ENCODE measurements around the gene TRAFD1. TPM values are rescaled to one million over a fixed set of nuclear protein-coding genes. Genes with fewer than 3 reads are reported as not detected.

Gene TRAFD1
- total RNA-seq, 1 experiment from 2014 or later: 23.4 TPM

DNA sequence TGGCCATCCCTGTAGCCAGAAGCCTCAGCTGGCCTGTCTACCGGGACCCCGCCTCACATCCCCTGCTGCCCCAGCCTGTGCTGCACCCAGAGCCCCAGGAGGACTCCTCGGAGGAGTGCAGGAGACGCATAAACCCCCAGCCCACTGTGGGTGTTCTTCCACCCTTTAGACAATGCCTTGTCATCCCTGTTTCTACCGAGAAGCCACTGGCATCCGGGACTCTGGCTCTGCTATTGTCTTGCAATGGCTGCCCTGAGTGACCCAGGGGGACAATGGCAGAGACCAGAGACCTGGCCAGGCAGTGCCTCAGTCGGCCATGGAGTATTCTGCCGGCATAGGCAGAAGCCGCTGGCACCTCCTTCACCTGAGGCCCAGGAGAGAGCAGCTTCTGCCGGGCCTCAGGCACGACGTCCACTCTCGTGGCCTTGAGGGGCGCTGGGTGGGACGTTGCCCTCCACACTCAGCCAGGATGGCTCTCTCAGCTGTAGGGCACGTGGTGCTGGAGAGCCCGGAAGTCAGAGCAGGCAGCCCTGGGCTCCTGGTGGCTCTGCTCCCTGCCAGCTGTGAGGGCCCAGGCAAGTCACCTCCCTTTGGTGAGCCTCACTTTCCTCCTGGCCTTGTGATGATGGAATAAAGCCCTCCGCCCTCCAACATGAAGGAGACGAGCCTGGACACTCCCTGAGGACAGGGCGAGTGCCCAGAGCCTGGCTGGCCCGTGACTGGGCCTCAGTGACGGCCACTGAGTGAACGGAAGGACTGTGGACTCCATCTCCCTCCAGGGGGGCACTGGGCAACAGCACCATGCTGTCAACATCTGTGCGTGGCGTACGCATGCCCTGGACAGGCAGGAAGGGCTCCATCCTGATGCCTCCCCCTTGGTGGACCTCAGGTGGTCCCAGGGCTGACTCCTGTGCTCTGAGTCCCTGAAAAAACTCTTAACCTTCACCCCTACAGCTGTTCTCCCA lies 41.0 kb downstream of the TRAFD1 start:
- BruUV-seq (replicated peaks): no TSS peak
- H3K27me3 Mint-ChIP-seq (ENCODE audit: insufficient read depth, unreplicated experiment): no peaks in the 10 kb centered on the region
- peaks cover 20% of the 10 kb centered on the region for H3K36me3 Mint-ChIP-seq (ENCODE audit: insufficient read depth, unreplicated experiment)
- POLR2A ChIA-PET: interaction anchor here (0.6 kb wide), 1 partner anchor 59 kb away, joined by 6 read pairs; no protein-coding TSS in a partner anchor
- DNase-seq (ENCODE audit: unreplicated experiment): no peak
- CTCF ChIA-PET: interaction anchor here (0.7 to 1.2 kb wide), 2 partner anchors 31 to 259 kb away, joined by 3 to 4 read pairs; no protein-coding TSS in a partner anchor
- H3K4me3 Mint-ChIP-seq (ENCODE audit: unreplicated experiment): no peak overlapping the region
- no peaks in the 10 kb centered on the region for H3K9me3 Mint-ChIP-seq (ENCODE audit: unreplicated experiment)
- TF ChIP-seq, protein P1, sequence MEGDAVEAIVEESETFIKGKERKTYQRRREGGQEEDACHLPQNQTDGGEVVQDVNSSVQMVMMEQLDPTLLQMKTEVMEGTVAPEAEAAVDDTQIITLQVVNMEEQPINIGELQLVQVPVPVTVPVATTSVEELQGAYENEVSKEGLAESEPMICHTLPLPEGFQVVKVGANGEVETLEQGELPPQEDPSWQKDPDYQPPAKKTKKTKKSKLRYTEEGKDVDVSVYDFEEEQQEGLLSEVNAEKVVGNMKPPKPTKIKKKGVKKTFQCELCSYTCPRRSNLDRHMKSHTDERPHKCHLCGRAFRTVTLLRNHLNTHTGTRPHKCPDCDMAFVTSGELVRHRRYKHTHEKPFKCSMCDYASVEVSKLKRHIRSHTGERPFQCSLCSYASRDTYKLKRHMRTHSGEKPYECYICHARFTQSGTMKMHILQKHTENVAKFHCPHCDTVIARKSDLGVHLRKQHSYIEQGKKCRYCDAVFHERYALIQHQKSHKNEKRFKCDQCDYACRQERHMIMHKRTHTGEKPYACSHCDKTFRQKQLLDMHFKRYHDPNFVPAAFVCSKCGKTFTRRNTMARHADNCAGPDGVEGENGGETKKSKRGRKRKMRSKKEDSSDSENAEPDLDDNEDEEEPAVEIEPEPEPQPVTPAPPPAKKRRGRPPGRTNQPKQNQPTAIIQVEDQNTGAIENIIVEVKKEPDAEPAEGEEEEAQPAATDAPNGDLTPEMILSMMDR (IDR thresholded peaks at IDR 0.05; ENCODE audit: unreplicated experiment): no peak
- intact Hi-C loops (cut with micrococcal nuclease): no loop called here
- H3K27ac Mint-ChIP-seq (ENCODE audit: low read depth, unreplicated experiment): no peak overlapping the region
- no peaks in the 10 kb centered on the region for H3K4me1 Mint-ChIP-seq (ENCODE audit: insufficient read depth, unreplicated experiment)

DNA sequence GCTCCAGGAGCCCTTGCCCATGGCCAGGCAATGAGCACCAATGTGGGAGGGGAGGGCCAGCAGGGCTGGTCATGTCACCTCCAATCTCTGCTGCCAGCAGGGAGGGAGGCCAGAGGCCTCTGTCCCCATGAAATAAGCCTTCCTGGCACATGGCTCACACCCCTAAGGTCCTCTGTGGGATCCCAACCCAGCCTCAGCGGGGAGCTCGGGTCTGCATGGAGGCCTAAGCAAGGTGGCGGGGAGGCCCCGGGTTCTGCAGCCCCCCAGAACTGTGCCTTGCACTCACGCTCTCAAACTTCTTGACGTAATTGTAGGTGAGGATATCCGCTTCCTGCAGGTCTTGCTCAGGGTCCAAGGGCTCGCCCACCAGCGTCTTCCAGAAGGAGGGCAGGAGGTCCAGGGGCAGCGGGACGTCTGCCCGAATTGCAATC lies 41.7 kb downstream of the TRAFD1 start:
- Mint-ChIP-seq H3K4me3 (ENCODE audit: unreplicated experiment) (no peak overlapping the region), H3K27ac (ENCODE audit: low read depth, unreplicated experiment) (no peak overlapping the region), H3K36me3 (ENCODE audit: insufficient read depth, unreplicated experiment) (peaks cover 20% of the 10 kb centered on the region), H3K4me1 (ENCODE audit: insufficient read depth, unreplicated experiment) (no peaks in the 10 kb centered on the region), H3K27me3 (ENCODE audit: insufficient read depth, unreplicated experiment) (no peaks in the 10 kb centered on the region), H3K9me3 (ENCODE audit: unreplicated experiment) (no peaks in the 10 kb centered on the region)
- ChIA-PET POLR2A (interaction anchor here (0.6 kb wide), 1 partner anchor 60 kb away, joined by 6 read pairs; no protein-coding TSS in a partner anchor), CTCF (interaction anchor here (1.2 to 1.4 kb wide), 2 partner anchors 31 to 220 kb away, joined by 3 to 5 read pairs; no protein-coding TSS in a partner anchor)
- intact Hi-C loops (cut with micrococcal nuclease): no loop called here
- no peak for DNase-seq (ENCODE audit: unreplicated experiment)
- no TSS peak for BruUV-seq (replicated peaks)
- TF ChIP-seq, protein P1 (IDR thresholded peaks at IDR 0.05; ENCODE audit: unreplicated experiment): no peak

- CTCF ChIA-PET: interaction anchor here (0.6 to 1.4 kb wide), 3 partner anchors 30 to 219 kb away, joined by 3 to 5 read pairs (median 3); no protein-coding TSS in a partner anchor
- H3K9me3 Mint-ChIP-seq (ENCODE audit: unreplicated experiment): no peaks in the 10 kb centered on the region
Measured at GRCh38 chr12:112167718-112168525, 42.6 kb downstream of the TRAFD1 start.

More at GRCh38 chr12:112167718-112168525, 42.6 kb downstream of the TRAFD1 start:
- Mint-ChIP-seq H3K4me1 (ENCODE audit: insufficient read depth, unreplicated experiment) (no peaks in the 10 kb centered on the region), H3K4me3 (ENCODE audit: unreplicated experiment) (no peak overlapping the region), H3K27ac (ENCODE audit: low read depth, unreplicated experiment) (no peak overlapping the region), H3K27me3 (ENCODE audit: insufficient read depth, unreplicated experiment) (no peaks in the 10 kb centered on the region), H3K36me3 (ENCODE audit: insufficient read depth, unreplicated experiment) (peaks cover 16% of the 10 kb centered on the region)
- intact Hi-C loops (cut with micrococcal nuclease): no loop called here
- POLR2A ChIA-PET: no interaction called here
- TF ChIP-seq, protein P1 (IDR thresholded peaks at IDR 0.05; ENCODE audit: unreplicated experiment): no peak
- no TSS peak for BruUV-seq (replicated peaks)
- DNase-seq (ENCODE audit: unreplicated experiment): no peak
